ENCODE measurements around the gene CELF2. TPM values are rescaled to one million over a fixed set of nuclear protein-coding genes. Genes with fewer than 3 reads are reported as not detected.
"Not testable (repeated sequence)": the region's sequence is repeated elsewhere in the genome, so short reads cannot be mapped to it uniquely, and the experiment has no call there.

The CELF2 gene
- total RNA-seq, 1 donor from 2014 or later = 67.5 TPM

GRCh38 chr10:11335167-11335652, 317.5 kb downstream of the CELF2 start:
- intact Hi-C loops (cut with DNase I) = no loop called here
- DNase-seq (ENCODE audit: low spot score) = no peak

DNA sequence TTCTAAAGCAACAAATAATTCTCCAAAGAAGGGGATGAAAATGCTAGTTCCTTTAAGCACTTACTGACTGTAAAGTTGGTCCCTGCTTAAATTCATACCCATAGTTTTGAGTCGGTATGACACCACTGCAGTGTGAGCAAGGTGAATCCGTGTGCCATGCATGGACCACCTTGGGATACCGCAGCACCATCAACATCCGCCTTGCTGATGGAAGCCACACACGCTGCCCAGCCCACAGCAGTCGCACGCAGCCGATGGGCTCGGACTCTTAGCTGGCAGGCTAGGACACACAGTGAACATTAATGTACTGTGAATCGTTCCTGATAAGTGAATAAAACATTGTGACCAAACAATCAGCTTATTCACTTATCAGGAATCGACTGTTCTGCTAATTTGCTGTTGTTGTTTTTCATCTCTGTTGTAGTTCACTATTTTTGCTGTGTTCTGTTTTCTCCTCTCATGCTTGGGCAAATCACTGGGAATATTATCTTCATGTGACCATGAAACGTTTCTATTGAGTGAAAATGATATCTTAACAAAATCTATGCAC, 318.3 kb downstream of the CELF2 start:
- no peak for DNase-seq (ENCODE audit: low spot score)
- intact Hi-C loops (cut with DNase I) = no loop called here

DNA sequence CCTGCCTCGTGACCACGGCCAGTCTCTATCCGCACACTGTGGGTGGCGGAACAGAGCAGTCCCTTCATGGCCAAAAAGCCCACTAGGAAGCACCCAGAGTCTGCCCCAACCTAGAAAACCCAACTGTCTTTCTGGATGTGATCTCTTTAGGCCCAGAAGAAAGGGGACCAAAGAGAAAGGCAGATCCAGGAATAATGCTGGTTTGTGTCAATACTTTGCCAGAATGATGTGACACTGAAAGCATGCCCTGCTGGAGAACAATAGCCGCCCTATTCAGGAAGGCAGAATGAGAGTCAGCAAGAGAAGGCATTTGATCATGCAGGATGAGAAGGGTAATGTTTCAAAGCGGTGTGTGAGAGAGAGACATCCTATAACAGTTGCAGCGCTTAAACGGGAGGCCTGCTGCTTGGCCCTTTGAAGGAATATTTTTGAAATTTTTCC, 319.1 kb downstream of the CELF2 start:
- intact Hi-C loops (cut with DNase I) = no loop called here
- no peak for DNase-seq (ENCODE audit: low spot score)

DNA sequence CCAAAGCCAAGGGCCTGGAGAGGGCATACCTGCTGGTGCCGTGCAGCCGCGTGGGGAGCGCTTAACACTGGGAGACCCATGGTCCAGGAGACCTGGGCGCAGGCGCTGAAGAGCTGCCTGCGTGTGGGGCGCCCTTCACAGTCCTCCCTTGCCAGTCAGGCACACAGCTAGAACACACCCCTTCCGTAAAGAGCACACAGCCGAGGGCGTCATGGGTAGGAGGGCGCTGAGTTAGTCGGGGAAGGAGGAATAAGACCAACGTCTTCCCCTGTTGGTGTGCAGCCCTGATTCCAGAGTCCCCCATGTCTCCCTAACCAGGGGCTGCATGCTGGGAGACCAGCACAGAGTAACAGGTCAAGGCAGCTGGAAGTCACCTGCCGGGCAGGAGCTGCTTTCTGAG, 319.8 kb downstream of the CELF2 start:
- intact Hi-C loops (cut with DNase I) = no loop called here

DNA sequence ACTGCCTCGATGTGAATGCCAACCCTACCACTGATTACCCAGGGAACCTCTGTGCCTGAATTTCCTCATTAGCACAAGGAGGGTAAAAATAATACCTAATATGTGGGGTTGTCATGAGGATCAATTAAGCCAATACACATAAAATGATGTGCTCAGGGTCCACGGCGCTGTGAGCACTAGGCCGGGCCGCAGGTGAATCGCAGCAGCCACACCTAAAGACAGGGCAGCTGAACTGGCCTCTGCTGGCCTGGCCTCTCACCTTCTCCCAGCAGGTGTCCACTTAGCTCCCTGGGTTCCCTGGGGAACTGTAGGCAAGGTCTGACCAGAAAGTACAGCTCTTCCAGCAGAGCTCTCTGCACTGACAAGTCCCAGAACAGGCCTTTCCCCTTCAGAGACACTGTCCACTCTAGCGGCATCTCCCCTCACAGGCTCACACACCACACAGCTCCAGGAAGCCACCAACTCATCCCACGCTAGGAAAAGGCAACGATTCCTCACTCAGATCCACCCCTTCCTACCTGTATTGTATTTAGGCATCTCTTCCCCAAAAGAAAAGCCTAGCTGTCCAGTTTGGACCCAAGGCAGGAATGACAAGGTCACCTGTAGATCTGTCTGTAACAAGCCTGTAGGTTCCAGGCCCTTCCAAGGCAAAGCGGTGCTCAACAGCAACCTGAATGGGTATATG, 320.6 kb downstream of the CELF2 start:
- intact Hi-C loops (cut with DNase I) = no loop called here
- DNase-seq (ENCODE audit: low spot score) = no peak

More for the DNA sequence above, 319.8 kb downstream of the CELF2 start:
- DNase-seq (ENCODE audit: low spot score) = no peak

DNA sequence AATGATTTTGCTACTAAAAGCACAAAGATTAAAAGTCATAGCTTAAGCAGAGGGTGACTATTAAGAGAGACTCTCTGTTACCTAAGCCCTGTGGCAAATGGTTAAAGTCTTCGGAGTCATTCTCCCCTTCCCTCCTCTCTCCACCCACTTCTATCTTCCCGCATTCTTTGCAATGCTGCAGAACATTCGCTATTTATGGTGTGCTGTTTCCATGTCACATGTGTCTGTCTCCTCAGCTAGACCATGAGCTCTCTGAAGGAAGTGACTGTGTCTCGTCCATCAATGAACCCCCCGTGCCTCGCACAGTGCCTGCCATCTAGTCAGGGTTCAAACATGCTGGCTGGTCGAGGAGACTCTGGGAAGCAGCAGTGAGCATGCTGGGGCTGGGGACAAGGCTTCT, 321.3 kb downstream of the CELF2 start:
- intact Hi-C loops (cut with DNase I) = no loop called here
- no peak for DNase-seq (ENCODE audit: low spot score)

GRCh38 chr10:11339660-11340059, 322.0 kb downstream of the CELF2 start:
- no peak for DNase-seq (ENCODE audit: low spot score)
- intact Hi-C loops (cut with DNase I) = no loop called here

GRCh38 chr10:11341283-11341960, 323.8 kb downstream of the CELF2 start:
- intact Hi-C loops (cut with DNase I) = no loop called here
- peak; percentile 27 for DNase-seq (ENCODE audit: low spot score)

DNA sequence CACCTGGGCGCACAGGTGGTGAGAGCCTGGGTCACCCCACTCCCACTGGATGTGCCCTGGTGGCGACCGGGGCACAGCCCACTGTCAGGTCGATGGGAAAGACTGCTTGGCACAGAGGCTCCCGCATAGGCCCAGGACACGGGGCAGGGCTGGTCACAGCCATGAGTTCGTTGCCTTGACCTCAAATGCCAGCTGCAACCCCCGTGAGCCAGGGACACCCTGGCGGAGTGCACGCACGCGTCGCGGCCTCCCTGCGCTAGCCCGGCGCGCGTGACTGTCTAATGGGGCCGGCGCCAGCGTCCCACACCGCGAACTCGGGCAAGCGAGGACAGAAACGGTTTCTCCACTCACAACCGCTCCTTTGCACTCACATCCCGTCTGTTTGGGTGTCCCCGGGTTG, 326.4 kb downstream of the CELF2 start:
- intact Hi-C loops (cut with DNase I) = no loop called here
- no peak for DNase-seq (ENCODE audit: low spot score)

GRCh38 chr10:11344550-11344949, 326.9 kb downstream of the CELF2 start:
- intact Hi-C loops (cut with DNase I) = no loop called here
- peak; percentile 68 for DNase-seq (ENCODE audit: low spot score)

- DNase-seq (ENCODE audit: low spot score) = peak; percentile 47
- intact Hi-C loops (cut with DNase I) = no loop called here
Measured at GRCh38 chr10:11345224-11346054, 327.8 kb downstream of the CELF2 start.

DNA sequence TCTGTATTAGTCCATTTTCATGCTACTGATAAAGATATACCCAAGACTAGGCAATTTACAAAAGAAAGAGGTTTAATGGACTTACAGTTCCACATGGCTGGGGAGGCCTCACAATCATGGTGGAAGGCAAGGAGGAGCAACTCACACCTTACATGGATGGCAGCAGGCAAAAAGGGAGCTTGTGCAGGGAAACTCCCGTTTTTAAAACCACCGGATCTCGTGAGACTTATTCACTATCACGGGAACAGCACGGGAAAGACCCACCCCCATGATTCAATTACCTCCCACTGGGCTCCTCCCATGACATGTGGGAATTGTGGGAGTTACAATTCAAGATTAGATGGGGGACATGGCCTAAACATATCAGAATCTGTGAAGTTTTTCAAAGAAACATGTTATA, 329.9 kb downstream of the CELF2 start:
- peak; percentile 2 for DNase-seq (ENCODE audit: low spot score)
- intact Hi-C loops (cut with DNase I) = not testable (repeated sequence)

DNA sequence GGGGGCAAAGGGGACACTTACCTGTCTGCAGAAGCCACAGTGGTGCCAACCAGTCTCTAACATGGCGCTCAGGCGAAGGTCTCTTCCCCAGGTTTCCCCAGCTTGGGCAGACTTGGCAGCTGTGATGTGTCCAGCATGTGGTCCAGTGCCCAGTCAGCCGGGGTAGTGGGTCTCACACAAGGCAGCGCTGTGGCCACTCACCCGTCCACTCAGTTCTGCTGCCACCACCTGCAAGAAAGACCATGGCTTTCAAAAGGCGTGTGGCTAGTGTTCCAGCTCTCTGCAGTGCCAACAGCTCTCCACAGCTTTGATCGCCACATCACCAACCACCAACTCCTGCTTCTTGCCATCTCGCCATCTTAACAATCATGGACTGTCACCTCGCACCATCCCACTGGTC, 334.1 kb downstream of the CELF2 start:
- DNase-seq (ENCODE audit: low spot score) = peak; percentile 31
- intact Hi-C loops (cut with DNase I) = no loop called here

GRCh38 chr10:11353006-11353896, 335.6 kb downstream of the CELF2 start:
- no peak for DNase-seq (ENCODE audit: low spot score)
- intact Hi-C loops (cut with DNase I) = no loop called here

- DNase-seq (ENCODE audit: low spot score) = peak; percentile 5
- intact Hi-C loops (cut with DNase I) = no loop called here
Measured at GRCh38 chr10:11354823-11355222, 337.2 kb downstream of the CELF2 start.

- DNase-seq (ENCODE audit: low spot score) = no peak
- intact Hi-C loops (cut with DNase I) = no loop called here
Measured at GRCh38 chr10:11355592-11355991, 337.9 kb downstream of the CELF2 start.

DNA sequence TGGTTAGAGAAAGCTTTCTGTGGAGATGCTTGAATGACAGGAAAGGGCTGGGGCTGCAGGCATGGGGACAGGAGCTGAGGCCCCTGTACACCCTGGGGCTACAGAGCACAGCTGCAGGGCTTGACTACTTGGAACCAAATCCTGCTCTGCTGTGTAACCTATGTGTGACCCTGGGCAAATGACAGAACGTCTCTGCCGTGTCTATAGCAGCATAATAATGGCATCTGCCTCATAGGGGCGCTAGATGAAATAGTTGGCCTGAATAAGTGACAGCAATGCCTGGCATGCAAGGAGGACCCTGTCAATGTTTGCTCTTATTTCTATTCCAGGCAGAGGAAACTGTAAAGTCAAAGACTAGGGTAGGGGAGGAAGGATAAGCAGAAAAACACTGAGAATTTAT, 339.8 kb downstream of the CELF2 start:
- peak; percentile 22 for DNase-seq (ENCODE audit: low spot score)
- intact Hi-C loops (cut with DNase I) = no loop called here

DNA sequence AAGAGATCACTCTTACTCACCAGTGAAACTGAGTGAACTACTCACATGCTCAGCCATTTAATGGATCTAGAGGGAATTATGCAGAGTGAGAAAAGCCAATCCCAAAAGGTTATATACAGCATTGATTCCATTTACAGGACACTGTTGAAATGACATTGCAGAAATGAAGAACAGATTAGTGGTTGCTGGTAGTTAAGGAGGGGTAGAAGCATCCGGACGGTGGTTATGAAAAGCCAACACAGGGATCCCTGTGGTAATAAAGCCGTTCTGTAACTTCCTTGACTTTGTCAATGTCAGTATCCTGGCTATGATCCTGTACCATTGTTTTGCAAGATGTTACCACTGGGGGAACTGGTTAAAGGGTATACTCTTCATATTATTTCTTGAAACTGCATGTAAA, 340.3 kb downstream of the CELF2 start:
- intact Hi-C loops (cut with DNase I) = no loop called here
- DNase-seq (ENCODE audit: low spot score) = no peak

DNA sequence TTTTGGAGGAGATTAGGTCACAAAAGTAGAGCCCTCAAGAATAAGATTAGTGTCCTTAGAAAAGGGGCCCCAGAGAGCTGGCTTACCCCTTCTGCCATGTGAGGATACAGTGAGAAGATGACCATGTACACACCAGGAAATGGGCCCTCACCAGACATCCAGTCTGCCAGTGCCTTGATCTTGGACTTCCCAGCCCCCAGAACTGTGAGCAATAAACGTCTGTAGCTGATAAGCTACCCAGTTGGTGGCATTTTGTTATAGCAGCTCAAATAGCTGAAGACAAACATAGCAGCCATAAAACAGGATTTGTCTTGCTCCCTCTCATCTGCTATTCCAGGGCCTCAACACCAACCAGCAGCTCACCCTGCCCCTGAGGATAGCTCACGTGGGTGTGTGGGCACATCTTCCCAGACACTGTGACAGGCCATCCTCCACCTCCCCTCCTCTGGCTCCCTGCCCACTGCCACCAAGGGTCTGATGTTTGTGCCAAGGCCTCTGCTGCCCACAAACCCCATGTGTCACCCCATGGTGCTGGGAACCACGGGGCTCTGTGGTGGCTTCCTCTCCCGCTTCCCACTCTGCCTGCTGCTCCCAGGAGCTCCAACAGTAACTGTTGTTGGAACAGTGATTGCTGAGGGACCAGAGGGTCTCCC, 341.4 kb downstream of the CELF2 start:
- peak; percentile 36 for DNase-seq (ENCODE audit: low spot score)
- intact Hi-C loops (cut with DNase I) = no loop called here

Measured in cardiac septum (tissue), 1 donor.